Sigmoid colon (tissue), 4 donors: ENCODE measurements around the gene DSCAML1.

Source experiments
- EP300 ChIP-seq, 4 donors: sonication (generic); formaldehyde crosslinking; IDR thresholded peaks; one replicate each; pipeline ENCODE4 v1.6.1; 2017; ENCODE audit warnings: antibody characterized with exemption in 4 of 4
- POLR2AphosphoS5 ChIP-seq, 4 donors: sonication (generic); formaldehyde crosslinking; IDR thresholded peaks; one replicate each; pipeline ENCODE4 v1.6.1; 2017; ENCODE audit warnings: antibody characterized with exemption in 4 of 4
- TF ChIP-seq, protein P1 (sequence below), 4 experiments: fragments of 450-650 bp in 3 of 4; fragments of 200-600 bp in 1 of 4; IDR thresholded peaks; one replicate each; pipeline ENCODE4 v1.5.1; 2016 to 2019; ENCODE audit warnings: antibody characterized with exemption in 4 of 4, mild to moderate bottlenecking in 3 of 4, moderate library complexity in 2 of 4

DNA sequence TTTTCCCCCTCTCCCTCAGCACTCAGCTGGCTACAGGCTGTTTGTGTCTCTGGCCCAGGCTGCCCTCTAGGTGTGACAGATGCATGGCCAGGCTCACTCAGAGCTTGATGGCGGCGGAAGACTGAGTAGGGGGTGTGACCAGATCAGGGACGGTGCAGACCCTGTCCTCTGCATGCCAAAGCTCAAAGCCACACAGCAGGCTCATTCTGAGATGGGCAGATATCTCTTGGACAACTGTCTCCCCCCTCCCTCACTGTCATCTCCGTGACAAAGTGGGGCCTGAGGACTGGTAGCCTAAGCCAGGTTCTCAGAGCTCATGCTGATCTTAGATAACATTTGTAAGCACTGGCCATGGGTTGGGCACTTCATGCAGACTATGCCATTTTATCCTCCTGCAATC is 231.3 kb downstream of the DSCAML1 start:
- TF ChIP-seq, protein P1, sequence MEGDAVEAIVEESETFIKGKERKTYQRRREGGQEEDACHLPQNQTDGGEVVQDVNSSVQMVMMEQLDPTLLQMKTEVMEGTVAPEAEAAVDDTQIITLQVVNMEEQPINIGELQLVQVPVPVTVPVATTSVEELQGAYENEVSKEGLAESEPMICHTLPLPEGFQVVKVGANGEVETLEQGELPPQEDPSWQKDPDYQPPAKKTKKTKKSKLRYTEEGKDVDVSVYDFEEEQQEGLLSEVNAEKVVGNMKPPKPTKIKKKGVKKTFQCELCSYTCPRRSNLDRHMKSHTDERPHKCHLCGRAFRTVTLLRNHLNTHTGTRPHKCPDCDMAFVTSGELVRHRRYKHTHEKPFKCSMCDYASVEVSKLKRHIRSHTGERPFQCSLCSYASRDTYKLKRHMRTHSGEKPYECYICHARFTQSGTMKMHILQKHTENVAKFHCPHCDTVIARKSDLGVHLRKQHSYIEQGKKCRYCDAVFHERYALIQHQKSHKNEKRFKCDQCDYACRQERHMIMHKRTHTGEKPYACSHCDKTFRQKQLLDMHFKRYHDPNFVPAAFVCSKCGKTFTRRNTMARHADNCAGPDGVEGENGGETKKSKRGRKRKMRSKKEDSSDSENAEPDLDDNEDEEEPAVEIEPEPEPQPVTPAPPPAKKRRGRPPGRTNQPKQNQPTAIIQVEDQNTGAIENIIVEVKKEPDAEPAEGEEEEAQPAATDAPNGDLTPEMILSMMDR (IDR thresholded peaks at IDR 0.05) = no peak
- TF ChIP-seq POLR2AphosphoS5 (IDR thresholded peaks at IDR 0.05) (no peak), EP300 (IDR thresholded peaks at IDR 0.05) (no peak)
